ENCODE data around the gene ACO2. TPM values are rescaled to one million over a fixed set of nuclear protein-coding genes. Genes with fewer than 3 reads are reported as not detected.
A peak's percentile ranks its signal among the peaks of the same experiment; 100 is the strongest.
"Not testable (repeated sequence)": the region's sequence is repeated elsewhere in the genome, so short reads cannot be mapped to it uniquely, and the experiment has no call there.

The ACO2 gene
- total and polyA plus RNA-seq, 4 donors = 39.5 to 60.7 (median 51.7) TPM

DNA sequence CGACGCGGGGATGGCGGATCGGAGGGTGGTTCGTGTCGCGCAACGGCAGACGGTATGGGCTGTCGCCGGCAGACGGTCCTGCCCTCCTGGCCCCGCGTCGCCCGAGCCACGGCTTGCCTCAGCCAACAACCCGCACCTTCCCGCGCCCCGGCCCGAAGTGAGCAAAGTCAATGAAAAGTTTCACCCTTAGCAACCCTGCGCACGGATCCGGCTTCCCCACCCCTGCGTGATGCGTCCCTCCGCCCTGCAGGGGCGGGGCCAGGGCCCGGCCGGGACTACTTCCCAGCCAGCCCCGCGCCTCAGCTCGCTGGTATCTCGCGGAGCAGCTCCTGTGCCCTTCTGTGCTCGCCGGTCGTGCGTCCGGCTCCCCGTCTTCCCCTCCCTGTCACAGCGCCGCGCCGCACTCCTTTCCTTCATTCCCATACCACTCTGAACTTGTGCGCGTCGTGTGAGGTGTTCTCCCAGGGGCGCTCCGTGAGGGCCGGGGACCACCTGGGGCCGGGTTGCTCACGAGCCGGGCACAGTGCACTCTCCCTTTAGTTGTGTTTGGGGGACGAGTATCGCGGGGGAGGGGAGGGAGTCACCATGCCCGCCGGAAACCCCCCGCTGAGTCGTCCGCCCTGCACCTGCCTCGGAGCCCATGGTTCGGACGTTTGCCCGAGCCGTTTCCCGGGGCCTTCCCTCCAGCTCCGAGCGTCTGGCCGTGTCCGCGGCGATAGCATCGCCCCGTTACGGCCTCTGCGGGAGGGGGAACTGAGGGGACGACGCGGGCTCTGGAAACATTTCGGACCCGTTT is 22.1 kb upstream of the ACO2 start, which contains the start of gene TOB2:
TOB2 (minus strand) TSS at position 163 of the 796 bp plus-strand sequence. CDS start 9,456 bp downstream, outside the sequence.
- Histone ChIP-seq H3K27me3 (ENCODE audit: control insufficient read depth in 1 of 2, insufficient read depth in 2 of 2, low read length in 1 of 2) (peaks cover 0 to 2% of the 10 kb centered on the region in 2 donors), H3K9me3 (ENCODE audit: control insufficient read depth, low read length) (no peaks in the 10 kb centered on the region), H3K36me3 (ENCODE audit: control insufficient read depth in 1 of 2, insufficient read depth in 2 of 2, low read length in 1 of 2) (no peaks in the 10 kb centered on the region), H3K27ac (ENCODE audit: low read depth in 1 of 2, low read length in 2 of 2) (peak within 1 kb of the TSS; percentile 90 to 93), H3K4me1 (ENCODE audit: control insufficient read depth in 1 of 2, insufficient read depth in 2 of 2, low read length in 2 of 2) (no peaks in the 10 kb centered on the region), H3K4me3 (ENCODE audit: low read length in 2 of 2) (peak within 1 kb of the TSS; percentile 71 to 96)
- intact Hi-C loops (cut with DNase I) = loop anchor here in 1 of 2 donors (2.0 to 5.0 kb wide), 3 partner anchors 35 to 80 kb away; no protein-coding TSS in a partner anchor
- peak; percentile 96 to 97 for DNase-seq
- peak; percentile 91 for ATAC-seq (ENCODE audit: low FRiP score)
- 0 to 1% methylated on average over 57 to 85 of the region's 85 CpGs for WGBS, 2 donors

DNA sequence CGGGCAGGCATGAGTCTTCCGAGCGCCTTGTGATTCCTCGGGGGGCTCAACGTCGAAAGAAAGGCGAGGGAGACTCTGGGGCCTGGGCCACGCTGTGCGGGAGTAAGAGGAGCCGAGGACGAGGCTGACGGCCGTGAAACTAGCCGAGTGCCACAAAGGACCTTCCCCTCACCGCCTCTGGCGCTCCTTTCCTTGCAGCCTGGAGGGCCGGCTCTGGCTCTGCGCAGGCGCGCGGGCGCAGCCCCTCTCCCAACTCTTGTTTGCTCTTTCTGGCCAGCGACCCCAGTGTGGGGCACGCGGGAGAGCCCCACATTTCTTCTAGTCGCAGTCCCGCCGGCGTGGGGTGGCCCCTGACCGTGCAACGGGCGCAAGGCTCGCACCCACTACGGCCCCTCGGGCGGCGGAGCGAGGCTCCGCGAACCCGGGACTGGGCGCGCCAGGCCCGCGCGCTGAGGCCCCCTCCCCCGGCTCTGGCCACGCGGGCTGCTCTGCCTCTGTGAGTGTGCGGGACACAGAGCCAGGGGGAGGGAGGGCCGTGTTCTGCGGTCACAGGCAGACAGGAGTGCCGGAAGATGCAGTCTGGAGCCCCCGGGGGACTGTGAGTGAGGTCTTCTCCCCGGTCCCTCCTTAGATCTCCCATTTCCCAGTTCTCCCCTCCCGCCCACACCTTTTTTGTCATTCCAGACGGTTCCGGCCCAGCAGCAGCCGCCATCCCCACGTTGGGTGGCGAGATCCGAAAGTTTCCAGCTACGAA is 21.3 kb upstream of the ACO2 start:
- Histone ChIP-seq H3K4me3 (ENCODE audit: low read length in 2 of 2) (peak overlapping the region; percentile 19 to 96), H3K27me3 (ENCODE audit: control insufficient read depth in 1 of 2, insufficient read depth in 2 of 2, low read length in 1 of 2) (peaks cover 0 to 2% of the 10 kb centered on the region in 2 donors), H3K27ac (ENCODE audit: low read depth in 1 of 2, low read length in 2 of 2) (peak overlapping the region; percentile 90 to 93), H3K4me1 (ENCODE audit: control insufficient read depth in 1 of 2, insufficient read depth in 2 of 2, low read length in 2 of 2) (no peaks in the 10 kb centered on the region), H3K9me3 (ENCODE audit: control insufficient read depth, low read length) (no peaks in the 10 kb centered on the region), H3K36me3 (ENCODE audit: control insufficient read depth in 1 of 2, insufficient read depth in 2 of 2, low read length in 1 of 2) (no peaks in the 10 kb centered on the region)
- peak; percentile 52 for ATAC-seq (ENCODE audit: low FRiP score)
- intact Hi-C loops (cut with DNase I) = loop anchor here (2.0 to 5.0 kb wide), 4 partner anchors 21 to 80 kb away; partner anchors contain the start of genes ACO2 (in 1 of the 2) and PHF5A (in 1 of the 2)
- DNase-seq = peak; percentile 82 to 89
- WGBS, 2 donors = 0 to 1% methylated on average over 55 to 63 of the region's 63 CpGs

DNA sequence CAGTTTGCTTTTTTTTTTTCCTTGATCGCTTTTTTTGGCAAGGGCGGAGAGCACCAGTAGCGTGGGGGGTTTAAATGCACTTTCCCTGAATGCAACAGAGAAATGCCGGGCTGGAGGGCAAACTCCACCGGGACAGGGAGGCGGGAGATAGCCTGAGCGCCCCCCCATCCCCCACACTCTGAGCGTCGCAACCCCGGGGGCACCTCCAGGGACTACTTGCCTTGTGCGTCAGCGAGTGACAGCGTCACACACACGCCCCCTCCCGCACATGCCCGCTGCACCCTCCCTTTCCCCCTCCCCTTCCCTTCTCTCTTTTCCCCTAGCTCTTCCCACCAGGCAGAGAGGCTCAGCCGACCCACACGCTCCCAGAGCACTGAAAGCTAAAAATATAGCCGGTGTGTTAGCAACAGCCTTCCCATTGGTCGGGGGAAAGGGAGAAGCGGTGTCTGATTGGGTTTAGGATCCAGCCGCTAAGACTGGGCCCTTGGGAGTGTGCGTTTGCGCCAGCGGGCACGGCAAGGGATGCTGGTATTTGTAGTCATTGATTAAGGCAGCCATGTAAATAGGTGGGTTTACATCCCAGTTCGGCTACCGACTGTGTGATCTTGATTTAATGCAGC is 20.6 kb upstream of the ACO2 start:
- Histone ChIP-seq H3K4me3 (ENCODE audit: low read length in 2 of 2) (peak overlapping the region; percentile 19 to 96), H3K4me1 (ENCODE audit: control insufficient read depth in 1 of 2, insufficient read depth in 2 of 2, low read length in 2 of 2) (no peaks in the 10 kb centered on the region), H3K27me3 (ENCODE audit: control insufficient read depth in 1 of 2, insufficient read depth in 2 of 2, low read length in 1 of 2) (peaks cover 0 to 2% of the 10 kb centered on the region in 2 donors), H3K9me3 (ENCODE audit: control insufficient read depth, low read length) (no peaks in the 10 kb centered on the region), H3K36me3 (ENCODE audit: control insufficient read depth in 1 of 2, insufficient read depth in 2 of 2, low read length in 1 of 2) (no peaks in the 10 kb centered on the region), H3K27ac (ENCODE audit: low read depth in 1 of 2, low read length in 2 of 2) (peak overlapping the region; percentile 90 to 93)
- ATAC-seq (ENCODE audit: low FRiP score) = peak; percentile 89
- intact Hi-C loops (cut with DNase I) = loop anchor here (2.0 to 5.0 kb wide), 3 partner anchors 21 to 79 kb away; partner anchors contain the start of genes ACO2 (in 1 of the 2) and PHF5A (in 1 of the 2)
- peak; percentile 97 for DNase-seq
- 0 to 1% methylated on average over 28 of the region's 28 CpGs for WGBS, 2 donors

DNA sequence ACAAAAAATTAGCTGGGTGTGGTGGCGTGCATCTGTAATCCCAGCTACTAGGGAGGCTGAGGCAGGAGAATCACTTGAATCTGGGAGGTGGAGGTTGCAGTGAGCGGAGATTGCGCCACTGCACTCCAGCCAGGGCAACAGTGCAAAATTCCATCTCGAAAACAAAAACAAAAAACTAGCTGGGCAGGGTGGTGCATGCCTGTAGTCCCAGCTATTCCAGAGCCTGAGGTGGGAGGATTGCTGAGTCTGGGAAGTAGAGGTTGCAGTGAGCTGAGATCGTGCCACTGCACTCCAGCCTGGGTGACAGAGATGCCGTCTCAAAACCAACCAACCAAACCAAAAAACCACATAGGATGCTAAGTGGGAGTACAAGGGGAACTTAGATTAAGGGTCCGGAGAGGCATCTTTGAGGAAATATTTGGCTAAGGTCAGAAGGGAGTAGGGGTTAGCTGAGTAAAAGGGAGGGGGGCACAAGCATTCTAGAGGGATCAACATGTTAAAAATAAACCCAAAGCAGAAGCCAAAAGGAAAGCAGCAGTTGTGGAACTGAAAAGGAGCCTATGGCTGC is 10.7 kb upstream of the ACO2 start:
- no peaks in the 10 kb centered on the region for H3K4me1 ChIP-seq (ENCODE audit: control insufficient read depth in 1 of 2, insufficient read depth in 2 of 2, low read length in 2 of 2)
- no peak overlapping the region for H3K27ac ChIP-seq (ENCODE audit: low read depth in 1 of 2, low read length in 2 of 2)
- no peaks in the 10 kb centered on the region for H3K36me3 ChIP-seq (ENCODE audit: control insufficient read depth in 1 of 2, insufficient read depth in 2 of 2, low read length in 1 of 2)
- ATAC-seq (ENCODE audit: low FRiP score) (no peak), DNase-seq (peak in 1 of 2 donors; percentile 9)
- WGBS, 2 donors = 83 to 85% methylated on average over 7 of the region's 7 CpGs
- H3K27me3 ChIP-seq (ENCODE audit: control insufficient read depth in 1 of 2, insufficient read depth in 2 of 2, low read length in 1 of 2) = no peaks in the 10 kb centered on the region
- no peaks in the 10 kb centered on the region for H3K9me3 ChIP-seq (ENCODE audit: control insufficient read depth, low read length)
- H3K4me3 ChIP-seq (ENCODE audit: low read length in 2 of 2) = no peak overlapping the region
- intact Hi-C loops (cut with DNase I) = no loop called here

DNA sequence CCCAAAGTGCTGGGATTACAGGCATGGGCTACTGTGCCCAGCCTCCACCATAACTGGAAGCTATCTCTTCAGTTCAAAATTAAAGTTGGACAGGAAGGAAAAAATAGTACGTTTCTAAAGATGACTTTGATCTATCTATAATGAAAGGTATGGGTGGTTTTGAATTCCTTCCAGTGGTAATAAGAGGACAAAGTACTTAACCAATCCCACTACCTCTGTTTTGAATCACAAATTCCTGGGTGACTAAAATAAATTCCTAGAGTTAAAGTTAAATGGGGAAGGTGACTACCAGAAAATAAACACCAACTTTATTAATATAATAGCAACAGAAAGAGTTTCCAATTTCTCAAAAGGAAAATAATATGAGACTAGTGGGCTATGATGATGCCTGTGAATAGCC is 9.5 kb upstream of the ACO2 start:
- H3K9me3 ChIP-seq (ENCODE audit: control insufficient read depth, low read length) = no peaks in the 10 kb centered on the region
- H3K4me3 ChIP-seq (ENCODE audit: low read length in 2 of 2) = no peak overlapping the region
- DNase-seq (no peak), ATAC-seq (ENCODE audit: low FRiP score) (no peak)
- no peaks in the 10 kb centered on the region for H3K27me3 ChIP-seq (ENCODE audit: control insufficient read depth in 1 of 2, insufficient read depth in 2 of 2, low read length in 1 of 2)
- intact Hi-C loops (cut with DNase I) = no loop called here
- no peaks in the 10 kb centered on the region for H3K4me1 ChIP-seq (ENCODE audit: control insufficient read depth in 1 of 2, insufficient read depth in 2 of 2, low read length in 2 of 2)
- H3K36me3 ChIP-seq (ENCODE audit: control insufficient read depth in 1 of 2, insufficient read depth in 2 of 2, low read length in 1 of 2) = no peaks in the 10 kb centered on the region
- H3K27ac ChIP-seq (ENCODE audit: low read depth in 1 of 2, low read length in 2 of 2) = no peak overlapping the region
- WGBS, 2 donors = 53 to 58% methylated on average over 1 of the region's 1 CpG

DNA sequence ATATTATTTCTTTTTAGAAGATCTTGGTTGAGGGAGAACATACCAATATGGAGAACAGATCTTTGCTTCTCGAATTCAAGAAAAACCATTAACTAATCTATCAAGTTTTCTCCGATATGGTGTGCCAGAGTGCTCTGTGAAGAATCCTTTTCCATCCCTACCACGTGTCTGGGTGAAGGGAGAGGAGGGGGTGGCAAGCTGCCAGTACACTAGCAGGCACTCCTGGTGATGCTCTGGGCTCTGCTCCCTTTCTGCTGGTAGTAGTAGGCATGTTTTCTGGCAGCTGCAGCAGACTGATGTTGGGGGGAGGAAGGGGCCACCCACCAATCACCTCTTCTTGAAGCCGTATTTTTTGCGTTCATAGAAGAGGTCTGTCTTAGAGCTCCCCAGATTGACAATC is 8.8 kb upstream of the ACO2 start:
- H3K36me3 ChIP-seq (ENCODE audit: control insufficient read depth in 1 of 2, insufficient read depth in 2 of 2, low read length in 1 of 2); H3K27ac ChIP-seq (ENCODE audit: low read depth in 1 of 2, low read length in 2 of 2); H3K4me3 ChIP-seq (ENCODE audit: low read length in 2 of 2); H3K9me3 ChIP-seq (ENCODE audit: control insufficient read depth, low read length); ATAC-seq (ENCODE audit: low FRiP score); H3K27me3 ChIP-seq (ENCODE audit: control insufficient read depth in 1 of 2, insufficient read depth in 2 of 2, low read length in 1 of 2); H3K4me1 ChIP-seq (ENCODE audit: control insufficient read depth in 1 of 2, insufficient read depth in 2 of 2, low read length in 2 of 2): not testable (repeated sequence)
- 59 to 67% methylated on average over 5 of the region's 5 CpGs for WGBS, 2 donors
- DNase-seq = peak in 1 of 2 donors; percentile 35
- intact Hi-C loops (cut with DNase I) = loop anchor here in 1 of 2 donors (10.0 kb wide), 1 partner anchor 55 kb away; no protein-coding TSS in a partner anchor

DNA sequence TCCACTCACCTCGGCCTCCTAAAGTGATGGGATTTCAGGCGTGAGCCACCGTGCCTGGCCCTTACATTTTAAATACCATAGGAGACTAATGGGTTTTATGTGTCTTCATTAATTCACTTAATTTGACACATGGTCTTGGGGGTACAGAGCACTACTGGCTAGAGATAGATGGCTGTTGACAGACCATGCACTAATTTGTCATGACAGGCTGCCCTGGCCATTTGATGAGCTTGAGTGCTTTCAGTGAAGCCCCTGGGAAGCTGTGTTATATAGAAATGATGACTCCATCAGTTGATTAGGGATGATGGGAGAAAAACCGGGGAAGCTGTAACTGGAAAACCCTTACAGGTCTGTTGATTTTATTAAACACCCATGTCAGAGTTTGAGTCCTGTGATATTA is 7.0 kb upstream of the ACO2 start:
- no peaks in the 10 kb centered on the region for H3K4me1 ChIP-seq (ENCODE audit: control insufficient read depth in 1 of 2, insufficient read depth in 2 of 2, low read length in 2 of 2)
- no peak overlapping the region for H3K4me3 ChIP-seq (ENCODE audit: low read length in 2 of 2)
- DNase-seq (no peak), ATAC-seq (ENCODE audit: low FRiP score) (no peak)
- no peaks in the 10 kb centered on the region for H3K36me3 ChIP-seq (ENCODE audit: control insufficient read depth in 1 of 2, insufficient read depth in 2 of 2, low read length in 1 of 2)
- H3K27ac ChIP-seq (ENCODE audit: low read depth in 1 of 2, low read length in 2 of 2) = no peak overlapping the region
- H3K27me3 ChIP-seq (ENCODE audit: control insufficient read depth in 1 of 2, insufficient read depth in 2 of 2, low read length in 1 of 2) = no peaks in the 10 kb centered on the region
- 85 to 89% methylated on average over 4 of the region's 4 CpGs for WGBS, 2 donors
- intact Hi-C loops (cut with DNase I) = loop anchor here in 1 of 2 donors (10.0 kb wide), 1 partner anchor 53 kb away; no protein-coding TSS in a partner anchor
- H3K9me3 ChIP-seq (ENCODE audit: control insufficient read depth, low read length) = no peaks in the 10 kb centered on the region
